Stimulated activated CD4-positive, alpha-beta T cell treated with anti-CD3 and anti-CD28 coated beads, Interleukin-4, amount 100 ng/mL, for 48 hours (primary cell): ENCODE measurements around the gene ANXA7.

ENCODE experiments used
- DNase-seq, 2 donors: peaks; one replicate each; pipeline ENCODE4 v3.0.0-alpha.2; 2020; ENCODE audit warnings: low read depth in 2 of 2

The ANXA7 gene

GRCh38 chr10:73413528-73414229, at the start of gene ANXA7:
TSS of gene ANXA7 (minus strand) at chr10:73414058. CDS start at chr10:73400856, 13,202 bp downstream.
- peak; percentile 94 to 95 for DNase-seq

GRCh38 chr10:73460897-73461296, 47.0 kb upstream of the ANXA7 start:
- no peak for DNase-seq

GRCh38 chr10:73459683-73460314, 45.9 kb upstream of the ANXA7 start:
- no peak for DNase-seq

DNA sequence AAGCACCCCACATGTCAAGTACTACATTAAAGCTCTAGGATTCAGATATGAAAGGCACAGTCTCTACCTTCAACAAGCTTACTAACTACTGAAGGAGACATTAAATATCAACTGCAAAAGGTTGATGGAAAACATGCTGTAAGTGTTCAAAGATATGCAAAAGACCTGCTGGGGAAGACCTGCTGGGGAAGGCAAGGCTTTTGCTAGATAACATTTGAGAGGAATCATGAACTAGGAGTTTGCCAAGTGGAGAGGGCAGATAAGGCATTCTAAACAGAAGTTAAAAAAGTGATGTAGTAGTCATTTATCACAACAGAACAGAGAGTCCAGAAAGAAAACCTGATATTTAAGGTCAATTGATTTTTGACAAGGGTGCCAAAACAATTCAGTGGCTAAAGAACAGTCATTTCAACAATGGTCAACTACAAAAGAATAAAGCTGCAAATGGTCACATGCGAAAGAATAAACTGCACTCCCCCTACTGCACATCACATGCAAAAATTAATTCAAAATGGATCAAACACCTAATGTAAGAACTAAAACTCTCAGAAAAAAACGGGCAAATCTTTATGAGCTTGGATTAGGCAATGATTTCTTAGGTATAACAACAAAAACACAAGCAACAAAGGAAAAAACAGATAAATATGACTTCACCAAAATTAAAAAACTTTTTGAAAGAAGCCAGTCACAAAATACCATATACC, 42.5 kb upstream of the ANXA7 start:
- DNase-seq = no peak

GRCh38 chr10:73449113-73449512, 35.3 kb upstream of the ANXA7 start:
- DNase-seq = no peak

DNA sequence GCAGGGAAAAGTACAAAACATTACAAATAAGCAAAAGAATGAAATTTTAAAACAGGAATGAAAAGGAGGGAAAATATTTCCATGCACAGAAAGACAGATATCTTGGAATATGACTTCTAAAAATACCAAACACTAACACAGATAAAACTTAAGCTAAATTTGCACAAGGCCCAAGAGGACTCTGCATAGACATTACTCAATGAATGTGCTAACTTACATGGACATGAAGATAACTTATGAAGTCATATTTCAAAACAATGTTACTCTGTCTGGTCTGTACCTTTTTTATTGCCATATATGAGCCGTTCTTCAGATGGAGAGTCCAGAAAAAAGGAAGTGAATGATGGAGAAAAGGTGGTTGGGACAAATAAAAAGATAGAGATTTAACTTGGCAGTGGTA, 34.5 kb upstream of the ANXA7 start:
- DNase-seq = no peak

DNA sequence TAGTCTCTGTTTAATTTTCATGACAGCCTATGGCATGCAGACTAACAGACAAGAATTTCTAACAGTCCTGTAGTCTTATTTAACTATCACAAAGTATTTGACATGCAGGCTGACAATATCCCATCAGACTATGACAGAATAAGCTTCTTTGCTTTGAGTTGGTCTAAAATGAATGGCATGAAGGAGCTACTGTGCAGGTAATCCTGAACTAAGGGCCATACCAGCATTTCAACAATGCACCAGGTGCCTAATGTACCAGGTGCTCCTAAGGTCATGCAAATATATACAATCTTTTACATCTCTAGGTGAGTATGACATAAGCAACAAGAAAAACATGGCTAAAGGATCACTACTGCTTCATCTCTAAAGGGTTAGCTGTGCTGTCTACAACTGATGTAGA, 33.1 kb upstream of the ANXA7 start:
- DNase-seq = no peak

DNA sequence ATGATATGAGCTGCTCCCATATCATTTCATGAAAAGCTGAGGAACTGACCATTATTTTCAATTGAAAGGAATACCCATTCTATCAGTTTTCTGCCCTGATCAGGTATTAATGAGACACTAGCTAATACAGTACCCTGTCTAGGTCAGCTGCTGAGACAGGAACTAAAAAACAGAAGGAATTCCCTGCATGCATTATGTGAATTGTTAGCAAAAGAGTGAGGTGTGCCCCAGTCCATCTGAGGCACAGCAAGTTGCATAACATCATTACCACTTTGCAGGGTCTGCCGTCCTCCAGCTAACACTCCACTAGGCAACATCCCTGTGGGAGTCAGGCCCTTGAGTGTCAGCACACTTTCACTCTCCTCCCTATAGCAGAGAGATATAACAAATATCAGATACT, 30.6 kb upstream of the ANXA7 start:
- no peak for DNase-seq

DNA sequence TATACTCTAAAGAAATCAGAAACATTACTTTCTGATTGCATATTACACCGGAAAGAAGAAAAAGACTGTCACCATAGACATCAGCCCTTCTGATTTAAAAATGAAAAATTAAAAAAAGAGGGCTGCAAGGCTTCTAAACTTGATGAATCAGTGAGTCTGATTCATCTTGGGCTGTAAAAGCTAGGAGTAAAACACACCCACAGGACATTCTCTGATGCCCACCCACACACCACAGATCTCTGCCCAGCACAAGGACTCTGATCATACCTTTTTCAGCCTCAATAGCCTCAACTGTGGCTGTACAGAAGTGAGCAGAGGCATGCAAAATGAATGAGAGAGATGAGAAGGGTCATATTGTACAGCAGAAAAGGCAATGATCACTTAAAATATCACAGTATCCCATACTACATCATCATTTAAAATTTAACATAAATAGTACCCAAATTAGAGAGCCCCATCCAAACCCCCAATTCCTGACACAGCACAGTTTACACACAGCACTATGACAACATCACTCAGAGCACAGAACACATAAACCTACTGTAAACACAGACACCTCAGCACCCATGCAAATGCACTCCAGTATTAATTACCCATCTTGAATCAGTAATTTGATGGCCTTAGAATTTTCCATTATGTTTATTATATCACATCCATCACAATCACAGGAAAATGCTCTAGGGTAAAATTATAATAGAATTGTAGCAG, 25.9 kb upstream of the ANXA7 start:
- no peak for DNase-seq

- DNase-seq = no peak
Measured at GRCh38 chr10:73439055-73439454, 25.2 kb upstream of the ANXA7 start.

DNA sequence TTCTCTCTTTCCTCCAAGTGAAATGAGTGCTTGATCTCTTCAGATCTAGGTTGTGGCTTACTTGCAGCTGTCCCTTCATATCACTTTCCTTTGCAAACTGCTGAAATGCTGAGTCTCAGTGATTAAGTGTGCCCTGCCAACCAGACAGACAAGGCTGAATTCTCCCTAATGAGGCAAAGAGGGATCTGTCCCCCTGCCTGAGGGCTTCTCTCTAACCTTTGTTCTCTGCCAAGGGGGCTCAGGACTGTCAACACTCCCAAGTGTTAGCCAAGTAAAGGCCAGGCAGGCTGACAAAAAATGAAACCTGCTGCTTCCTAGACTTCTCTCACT, 19.6 kb upstream of the ANXA7 start, which contains the start of gene MSS51:
TSS of gene MSS51 (minus strand) at position 24 of the 330 bp plus-strand sequence. CDS start 5,277 bp downstream, outside the sequence.
- DNase-seq = no peak

GRCh38 chr10:73432646-73433537, 19.0 kb upstream of the ANXA7 start:
- no peak for DNase-seq

GRCh38 chr10:73426318-73426717, 12.5 kb upstream of the ANXA7 start:
- no peak for DNase-seq

DNA sequence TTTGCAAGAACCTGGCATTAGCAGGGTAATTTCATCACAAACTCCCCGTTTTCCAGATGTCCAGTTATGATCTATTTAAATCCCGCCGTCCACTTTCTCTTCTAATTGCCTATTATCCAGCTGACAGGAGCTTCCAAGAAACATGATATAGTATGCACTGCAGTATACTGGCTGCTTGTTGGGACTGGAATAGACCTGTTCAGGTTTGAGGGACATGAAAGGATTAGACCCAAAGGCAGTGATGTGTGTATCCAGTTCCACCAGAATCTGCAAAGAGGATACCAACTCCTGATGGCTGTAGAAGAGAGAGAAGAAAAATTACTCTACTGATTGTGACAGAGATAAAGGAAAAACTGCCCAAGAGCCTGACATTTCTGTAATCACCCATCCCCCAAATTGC, 10.6 kb upstream of the ANXA7 start:
- no peak for DNase-seq

DNA sequence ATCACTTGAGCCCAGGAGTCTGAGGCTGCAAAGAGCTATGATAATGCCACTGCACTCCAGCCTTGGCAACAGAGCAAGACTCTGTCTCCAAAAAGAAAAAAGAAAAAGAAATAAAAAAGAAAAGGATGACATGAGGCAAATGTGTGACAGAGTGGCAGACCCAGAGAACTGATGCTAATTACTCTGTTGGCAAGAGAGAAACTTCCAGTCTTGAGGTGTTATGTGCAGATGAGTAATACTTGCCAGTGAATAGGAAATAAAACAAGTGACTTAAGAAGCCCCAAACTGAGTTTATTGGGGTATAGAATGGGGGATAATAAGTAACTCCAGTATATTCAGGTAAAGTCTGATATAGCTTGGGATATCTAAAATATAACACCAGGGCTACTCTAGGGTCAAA, 9.5 kb upstream of the ANXA7 start:
- DNase-seq = no peak

DNA sequence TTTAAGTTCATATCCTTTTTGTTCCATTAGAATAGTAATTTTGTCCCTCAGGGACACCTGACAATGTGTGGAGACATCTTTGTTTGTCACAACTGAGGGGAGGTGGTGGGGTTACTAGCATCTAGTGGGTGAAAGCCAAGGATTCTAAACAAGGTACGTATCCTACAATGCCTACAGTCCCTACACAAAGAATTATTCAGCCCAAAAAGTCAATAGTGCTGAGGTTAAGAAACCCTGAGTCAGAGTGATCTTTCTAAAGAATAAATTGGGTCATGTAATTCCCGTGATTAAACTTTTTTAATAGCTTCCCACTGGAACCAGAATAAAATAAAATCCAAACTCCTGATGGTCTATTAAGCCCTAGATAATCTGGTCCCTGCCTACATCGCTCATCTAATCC, 2.7 kb upstream of the ANXA7 start:
- no peak for DNase-seq

GRCh38 chr10:73414230-73414945, 530 bp upstream of the ANXA7 start:
- DNase-seq = no peak

GRCh38 chr10:73413108-73413527, 740 bp downstream of the ANXA7 start:
- peak; percentile 26 to 32 for DNase-seq

DNA sequence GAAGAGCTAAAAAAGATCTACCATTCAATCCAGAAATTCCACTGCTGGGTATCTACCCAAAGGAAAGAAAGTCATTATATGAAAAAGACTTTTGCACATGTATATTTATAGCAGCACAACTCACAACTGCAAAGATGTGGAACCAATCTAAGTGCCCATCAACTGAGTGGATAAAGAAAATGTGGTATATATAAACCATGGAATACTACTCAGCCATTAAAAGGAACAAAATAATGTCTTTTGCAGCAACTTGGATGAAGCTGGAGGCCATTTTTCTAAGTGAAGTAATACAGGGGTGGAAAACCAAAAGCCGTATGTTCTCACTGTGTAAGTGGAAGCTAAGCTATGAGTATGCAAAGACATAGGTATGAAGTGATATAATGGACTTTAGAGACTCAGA, 3.0 kb downstream of the ANXA7 start:
- no peak for DNase-seq

GRCh38 chr10:73408978-73409521, 4.8 kb downstream of the ANXA7 start:
- no peak for DNase-seq
